ENCODE data around the gene RBMS1.

Gene RBMS1

GRCh38 chr2:160268151-160268781 lies 225.3 kb downstream of the RBMS1 start:
- H4K20me1 ChIP-seq (ENCODE audit: insufficient read depth, low read length) = no peaks in the 10 kb centered on the region
- no peak overlapping the region for H3K27ac ChIP-seq (ENCODE audit: low read length)
- H3K27me3 ChIP-seq (ENCODE audit: low read depth, low read length) = no peaks in the 10 kb centered on the region
- H3K9me3 ChIP-seq (ENCODE audit: insufficient read depth, low read length) = no peaks in the 10 kb centered on the region
- H2AFZ ChIP-seq (ENCODE audit: low read depth, low read length) = no peak overlapping the region
- TF ChIP-seq EZH2phosphoT487 (IDR thresholded peaks at IDR 0.05; ENCODE audit: low read depth) (no peak), CTCF (IDR thresholded peaks at IDR 0.05; ENCODE audit: low read depth, low read length) (no peak)
- no peak overlapping the region for H3K4me3 ChIP-seq (ENCODE audit: low read length)
- H3K4me1 ChIP-seq (ENCODE audit: low read length) = peaks cover 20% of the 10 kb centered on the region
- H3K36me3 ChIP-seq (replicated peaks; ENCODE audit: low read depth, low read length) = no peaks in the 10 kb centered on the region
- H3K9ac ChIP-seq (ENCODE audit: low read length) = no peak overlapping the region
- no peak overlapping the region for H3K4me2 ChIP-seq (ENCODE audit: low read length)
- no peaks in the 10 kb centered on the region for H3K79me2 ChIP-seq (ENCODE audit: low read length)

GRCh38 chr2:160267692-160268091 lies 225.9 kb downstream of the RBMS1 start:
- H3K4me2 ChIP-seq (ENCODE audit: low read length) = no peak overlapping the region
- no peak overlapping the region for H2AFZ ChIP-seq (ENCODE audit: low read depth, low read length)
- H3K79me2 ChIP-seq (ENCODE audit: low read length) = no peaks in the 10 kb centered on the region
- H3K27ac ChIP-seq (ENCODE audit: low read length) = no peak overlapping the region
- no peak overlapping the region for H3K9ac ChIP-seq (ENCODE audit: low read length)
- H3K4me3 ChIP-seq (ENCODE audit: low read length) = no peak overlapping the region
- H4K20me1 ChIP-seq (ENCODE audit: insufficient read depth, low read length) = no peaks in the 10 kb centered on the region
- peaks cover 20% of the 10 kb centered on the region for H3K4me1 ChIP-seq (ENCODE audit: low read length)
- H3K27me3 ChIP-seq (ENCODE audit: low read depth, low read length) = no peaks in the 10 kb centered on the region
- no peaks in the 10 kb centered on the region for H3K9me3 ChIP-seq (ENCODE audit: insufficient read depth, low read length)
- H3K36me3 ChIP-seq (replicated peaks; ENCODE audit: low read depth, low read length) = no peaks in the 10 kb centered on the region
- TF ChIP-seq CTCF (IDR thresholded peaks at IDR 0.05; ENCODE audit: low read depth, low read length) (no peak), EZH2phosphoT487 (IDR thresholded peaks at IDR 0.05; ENCODE audit: low read depth) (no peak)

- Histone ChIP-seq H3K27me3 (ENCODE audit: low read depth, low read length) (no peaks in the 10 kb centered on the region), H2AFZ (ENCODE audit: low read depth, low read length) (no peak overlapping the region), H3K4me1 (ENCODE audit: low read length) (peaks cover 20% of the 10 kb centered on the region), H3K27ac (ENCODE audit: low read length) (no peak overlapping the region), H4K20me1 (ENCODE audit: insufficient read depth, low read length) (no peaks in the 10 kb centered on the region), H3K79me2 (ENCODE audit: low read length) (no peaks in the 10 kb centered on the region), H3K9me3 (ENCODE audit: insufficient read depth, low read length) (no peaks in the 10 kb centered on the region), H3K4me3 (ENCODE audit: low read length) (no peak overlapping the region), H3K4me2 (ENCODE audit: low read length) (no peak overlapping the region), H3K36me3 (replicated peaks; ENCODE audit: low read depth, low read length) (no peaks in the 10 kb centered on the region), H3K9ac (ENCODE audit: low read length) (no peak overlapping the region)
- TF ChIP-seq CTCF (IDR thresholded peaks at IDR 0.05; ENCODE audit: low read depth, low read length) (no peak), EZH2phosphoT487 (IDR thresholded peaks at IDR 0.05; ENCODE audit: low read depth) (no peak)
Observed at GRCh38 chr2:160267022-160267421, 226.6 kb downstream of the RBMS1 start.

GRCh38 chr2:160266037-160266551 lies 227.5 kb downstream of the RBMS1 start:
- peaks cover 20% of the 10 kb centered on the region for H3K4me1 ChIP-seq (ENCODE audit: low read length)
- H3K36me3 ChIP-seq (replicated peaks; ENCODE audit: low read depth, low read length) = no peaks in the 10 kb centered on the region
- H2AFZ ChIP-seq (ENCODE audit: low read depth, low read length) = peak overlapping the region; percentile 16; the same call in 1 of the 2 replicates
- H3K4me2 ChIP-seq (ENCODE audit: low read length) = peak overlapping the region; percentile 52
- no peak overlapping the region for H3K9ac ChIP-seq (ENCODE audit: low read length)
- H3K27ac ChIP-seq (ENCODE audit: low read length) = no peak overlapping the region
- peak overlapping the region; percentile 34 for H3K4me3 ChIP-seq (ENCODE audit: low read length)
- H3K27me3 ChIP-seq (ENCODE audit: low read depth, low read length) = no peaks in the 10 kb centered on the region
- H3K9me3 ChIP-seq (ENCODE audit: insufficient read depth, low read length) = no peaks in the 10 kb centered on the region
- no peaks in the 10 kb centered on the region for H3K79me2 ChIP-seq (ENCODE audit: low read length)
- H4K20me1 ChIP-seq (ENCODE audit: insufficient read depth, low read length) = no peaks in the 10 kb centered on the region
- TF ChIP-seq EZH2phosphoT487 (IDR thresholded peaks at IDR 0.05; ENCODE audit: low read depth) = no peak
- TF ChIP-seq CTCF (IDR thresholded peaks at IDR 0.05; ENCODE audit: low read depth, low read length) = no peak

All from OCI-LY3 (cell line).